Hepatocyte (in vitro differentiated cells): ENCODE measurements around the gene NOL12. TPM values are rescaled to one million over a fixed set of nuclear protein-coding genes. Genes with fewer than 3 reads are reported as not detected.

Experiments used
- DNase-seq: peaks from one replicate; pipeline ENCODE4 v3.0.0-alpha.2; 2016; ENCODE audit warnings: low spot score
- H2AFZ ChIP-seq: fragments of 200-600 bp; sonication (generic); 2 replicates; pipeline ENCODE4 v1.6.0; 2016; ENCODE audit warnings: antibody characterized with exemption, mild to moderate bottlenecking
- H3K27ac ChIP-seq: fragments of 200-600 bp; sonication (generic); 2 replicates; pipeline ENCODE4 v1.5.1; 2016; ENCODE audit warnings: mild to moderate bottlenecking
- H3K27me3 ChIP-seq: fragments of 200-600 bp; sonication (generic); 2 replicates; pipeline ENCODE4 v1.6.1; 2016
- H3K36me3 ChIP-seq: fragments of 200-600 bp; sonication (generic); replicated peaks from 2 replicates; pipeline ENCODE4 v1.5.1; 2016; ENCODE audit warnings: low read depth; ENCODE audit not compliant: insufficient read depth
- H3K4me1 ChIP-seq: fragments of 200-600 bp; sonication (generic); 2 replicates; pipeline ENCODE4 v1.5.1; 2016; ENCODE audit warnings: mild to moderate bottlenecking, moderate library complexity; ENCODE audit not compliant: insufficient read depth
- H3K4me2 ChIP-seq: fragments of 200-600 bp; sonication (generic); 2 replicates; pipeline ENCODE4 v1.6.0; 2016
- H3K4me3 ChIP-seq: fragments of 200-600 bp; sonication (generic); 2 replicates; pipeline ENCODE4 v1.5.1; 2016; ENCODE audit warnings: mild to moderate bottlenecking
- H3K79me2 ChIP-seq: fragments of 200-600 bp; sonication (generic); 2 replicates; pipeline ENCODE4 v1.6.0; 2017; ENCODE audit warnings: mild to moderate bottlenecking
- H3K9me2 ChIP-seq: fragments of 200-600 bp; sonication (generic); replicated peaks from 2 replicates; pipeline ENCODE4 v1.6.0; 2017; ENCODE audit warnings: mild to moderate bottlenecking; ENCODE audit not compliant: insufficient read depth
- H3K9me3 ChIP-seq: fragments of 200-600 bp; sonication (generic); 2 replicates; pipeline ENCODE4 v1.5.1; 2016; ENCODE audit warnings: low read depth, mild to moderate bottlenecking
- H4K20me1 ChIP-seq: fragments of 200-600 bp; sonication (generic); 2 replicates; pipeline ENCODE4 v1.6.0; 2016; ENCODE audit warnings: mild to moderate bottlenecking; ENCODE audit not compliant: insufficient read depth, poor library complexity, severe bottlenecking
- EZH2 ChIP-seq: fragments of 200-600 bp; sonication (generic); IDR thresholded peaks from 2 replicates; pipeline ENCODE4 v1.6.1; 2016; ENCODE audit warnings: antibody characterized with exemption, mild to moderate bottlenecking, borderline replicate concordance
- EZH2phosphoT487 ChIP-seq: fragments of 200-600 bp; sonication (generic); IDR thresholded peaks from one replicate; pipeline ENCODE4 v1.6.1; 2018; ENCODE audit warnings: antibody characterized with exemption, mild to moderate bottlenecking, low read depth, moderate library complexity; ENCODE audit not compliant: unreplicated experiment, severe bottlenecking
- WGBS: methylation state at CpG from one replicate; pipeline ENCODE4 v1.1.6; 2016; ENCODE audit warnings: low lambda C conversion rate; ENCODE audit errors: missing lambda C conversion rate; 5-methylcytosine and 5-hydroxymethylcytosine counted together
- polyA plus RNA-seq: library from polyadenylated mRNA; unstranded; fragments of >200 nt; fragmentation: Nextera tagmentation; extraction: Ambion mirVana; gene quantifications from 2 replicates; pipeline ENCODE4 v1.2.1, GENCODE V29; 2016
- total RNA-seq: library from RNA; depleted of rRNA; stranded (reverse); fragments of >200 nt; gene quantifications from 2 replicates; pipeline ENCODE4 v1.2.3, GENCODE V29; 2014
- TF ChIP-seq, protein P1 (sequence below): fragments of 200-600 bp; sonication (generic); IDR thresholded peaks from 2 replicates; pipeline ENCODE4 v1.5.1; 2016; ENCODE audit warnings: antibody characterized with exemption, mild to moderate bottlenecking; ENCODE audit not compliant: poor library complexity

Gene NOL12
- total and polyA plus RNA-seq, 2 experiments from 2014 or later: 11.4 to 27.6 TPM

DNA sequence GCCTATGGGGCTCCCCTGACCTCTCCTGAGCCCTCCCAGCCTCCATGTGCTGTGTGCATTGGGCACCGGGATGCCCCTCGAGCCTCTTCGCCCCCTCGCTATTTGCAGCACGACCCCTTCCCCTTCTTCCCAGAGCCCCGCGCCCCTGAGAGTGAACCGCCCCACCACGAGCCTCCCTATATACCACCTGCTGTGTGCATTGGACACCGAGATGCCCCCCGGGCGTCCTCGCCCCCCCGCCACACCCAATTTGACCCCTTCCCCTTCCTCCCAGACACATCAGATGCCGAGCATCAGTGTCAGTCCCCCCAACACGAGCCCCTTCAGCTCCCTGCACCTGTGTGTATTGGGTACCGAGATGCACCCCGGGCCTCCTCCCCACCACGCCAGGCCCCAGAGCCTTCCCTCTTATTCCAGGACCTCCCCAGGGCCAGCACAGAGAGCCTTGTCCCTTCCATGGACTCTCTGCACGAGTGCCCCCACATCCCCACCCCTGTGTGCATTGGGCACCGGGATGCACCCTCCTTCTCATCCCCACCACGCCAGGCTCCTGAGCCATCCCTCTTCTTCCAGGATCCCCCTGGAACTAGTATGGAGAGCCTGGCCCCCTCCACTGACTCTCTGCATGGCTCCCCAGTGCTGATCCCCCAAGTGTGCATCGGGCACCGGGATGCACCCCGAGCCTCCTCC lies 39.6 kb downstream of the NOL12 start:
- 99% methylated on average over 10 of the region's 25 CpGs for WGBS
- Histone ChIP-seq H3K27ac (no peak overlapping the region), H3K79me2 (no peaks in the 10 kb centered on the region), H3K27me3 (no peaks in the 10 kb centered on the region), H3K4me2 (no peak overlapping the region), H3K4me3 (no peak overlapping the region), H3K9me3 (no peaks in the 10 kb centered on the region), H2AFZ (no peak overlapping the region), H3K36me3 (no peaks in the 10 kb centered on the region), H3K4me1 (peaks cover 7% of the 10 kb centered on the region), H3K9me2 (no peaks in the 10 kb centered on the region), H4K20me1 (no peaks in the 10 kb centered on the region)
- TF ChIP-seq EZH2 (no peak), EZH2phosphoT487 (no peak)
- TF ChIP-seq, protein P1, sequence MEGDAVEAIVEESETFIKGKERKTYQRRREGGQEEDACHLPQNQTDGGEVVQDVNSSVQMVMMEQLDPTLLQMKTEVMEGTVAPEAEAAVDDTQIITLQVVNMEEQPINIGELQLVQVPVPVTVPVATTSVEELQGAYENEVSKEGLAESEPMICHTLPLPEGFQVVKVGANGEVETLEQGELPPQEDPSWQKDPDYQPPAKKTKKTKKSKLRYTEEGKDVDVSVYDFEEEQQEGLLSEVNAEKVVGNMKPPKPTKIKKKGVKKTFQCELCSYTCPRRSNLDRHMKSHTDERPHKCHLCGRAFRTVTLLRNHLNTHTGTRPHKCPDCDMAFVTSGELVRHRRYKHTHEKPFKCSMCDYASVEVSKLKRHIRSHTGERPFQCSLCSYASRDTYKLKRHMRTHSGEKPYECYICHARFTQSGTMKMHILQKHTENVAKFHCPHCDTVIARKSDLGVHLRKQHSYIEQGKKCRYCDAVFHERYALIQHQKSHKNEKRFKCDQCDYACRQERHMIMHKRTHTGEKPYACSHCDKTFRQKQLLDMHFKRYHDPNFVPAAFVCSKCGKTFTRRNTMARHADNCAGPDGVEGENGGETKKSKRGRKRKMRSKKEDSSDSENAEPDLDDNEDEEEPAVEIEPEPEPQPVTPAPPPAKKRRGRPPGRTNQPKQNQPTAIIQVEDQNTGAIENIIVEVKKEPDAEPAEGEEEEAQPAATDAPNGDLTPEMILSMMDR: no peak
- DNase-seq: no peak

DNA sequence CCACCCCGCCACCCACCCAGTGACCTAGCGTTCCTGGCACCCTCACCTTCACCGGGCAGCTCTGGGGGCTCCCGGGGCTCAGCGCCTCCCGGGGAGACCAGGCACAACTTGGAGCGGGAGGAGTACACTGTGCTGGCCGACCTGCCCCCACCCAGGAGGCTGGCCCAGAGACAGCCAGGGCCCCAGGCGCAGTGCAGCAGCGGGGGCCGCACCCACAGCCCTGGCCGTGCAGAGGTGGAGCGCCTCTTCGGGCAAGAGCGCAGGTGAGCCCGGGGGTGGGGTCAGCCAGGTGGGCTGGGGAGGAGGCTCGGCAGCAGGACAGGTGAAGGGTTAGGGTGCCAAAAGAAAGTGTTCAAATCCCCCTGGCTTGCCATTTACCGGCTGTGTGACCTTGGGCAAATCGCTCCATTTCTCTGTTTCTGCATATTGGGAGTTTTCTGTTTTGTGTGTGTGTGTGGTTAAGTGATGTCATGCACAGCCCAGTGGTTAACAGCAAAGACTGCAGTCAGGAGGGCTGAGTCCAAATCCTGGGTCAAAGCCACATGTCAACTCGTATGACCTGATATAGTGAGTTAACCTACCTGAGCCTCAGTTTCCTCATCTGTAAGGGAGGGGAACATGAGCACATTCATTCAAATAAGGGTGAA lies 40.2 kb downstream of the NOL12 start:
- no peaks in the 10 kb centered on the region for H3K79me2 ChIP-seq
- H4K20me1 ChIP-seq: no peaks in the 10 kb centered on the region
- no peak for DNase-seq
- H2AFZ ChIP-seq: no peak overlapping the region
- H3K27ac ChIP-seq: no peak overlapping the region
- peaks cover 9% of the 10 kb centered on the region for H3K4me1 ChIP-seq
- H3K9me2 ChIP-seq: no peaks in the 10 kb centered on the region
- 87% methylated on average over 19 of the region's 20 CpGs for WGBS
- no peak overlapping the region for H3K4me3 ChIP-seq
- TF ChIP-seq EZH2phosphoT487 (no peak), EZH2 (no peak)
- TF ChIP-seq, protein P1: no peak
- H3K9me3 ChIP-seq: no peaks in the 10 kb centered on the region
- H3K27me3 ChIP-seq: no peaks in the 10 kb centered on the region
- H3K36me3 ChIP-seq: no peaks in the 10 kb centered on the region
- H3K4me2 ChIP-seq: no peak overlapping the region

DNA sequence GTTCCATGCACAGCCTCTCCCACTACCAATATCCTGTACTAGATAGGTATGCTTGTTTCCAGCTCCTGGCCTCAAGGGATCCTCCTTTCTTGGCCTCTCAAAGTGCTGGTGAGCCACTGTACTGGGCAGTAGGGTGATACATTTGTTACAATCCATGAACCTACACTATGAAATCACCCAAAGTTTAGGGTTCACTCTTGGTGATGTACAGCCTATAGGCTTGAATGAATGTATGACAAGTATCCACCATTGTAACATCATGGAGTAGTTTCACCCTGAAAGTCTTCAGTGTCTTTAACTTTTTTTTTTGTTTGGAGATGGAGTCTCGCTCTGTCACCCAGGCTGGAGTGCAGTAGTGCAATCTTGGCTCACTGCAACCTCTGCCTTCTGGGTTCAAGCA lies 42.5 kb downstream of the NOL12 start:
- H3K9me2 ChIP-seq: no peaks in the 10 kb centered on the region
- H4K20me1 ChIP-seq: no peaks in the 10 kb centered on the region
- H3K4me1 ChIP-seq: peaks cover 14% of the 10 kb centered on the region
- H3K36me3 ChIP-seq: no peaks in the 10 kb centered on the region
- H3K27me3 ChIP-seq: no peaks in the 10 kb centered on the region
- H3K79me2 ChIP-seq: no peaks in the 10 kb centered on the region
- DNase-seq: no peak
- no peaks in the 10 kb centered on the region for H3K9me3 ChIP-seq
- H2AFZ ChIP-seq: no peak overlapping the region
- H3K4me3 ChIP-seq: no peak overlapping the region
- 100% methylated on average over 1 of the region's 1 CpG for WGBS
- no peak overlapping the region for H3K27ac ChIP-seq
- TF ChIP-seq, protein P1: no peak
- no peak for TF ChIP-seq EZH2
- TF ChIP-seq EZH2phosphoT487: no peak
- no peak overlapping the region for H3K4me2 ChIP-seq
